HG02884 (cell line): ENCODE data around the gene SLCO3A1.
A peak's percentile ranks its signal among the peaks of the same experiment; 100 is the strongest.

Experiments used
- ATAC-seq: cut with Tn5 transposase; IDR thresholded peaks from one replicate; pipeline ENCODE4 v1.9.1; 2021; ENCODE audit warnings: mild to moderate bottlenecking, moderate library complexity; ENCODE audit not compliant: unreplicated experiment

Gene SLCO3A1

DNA sequence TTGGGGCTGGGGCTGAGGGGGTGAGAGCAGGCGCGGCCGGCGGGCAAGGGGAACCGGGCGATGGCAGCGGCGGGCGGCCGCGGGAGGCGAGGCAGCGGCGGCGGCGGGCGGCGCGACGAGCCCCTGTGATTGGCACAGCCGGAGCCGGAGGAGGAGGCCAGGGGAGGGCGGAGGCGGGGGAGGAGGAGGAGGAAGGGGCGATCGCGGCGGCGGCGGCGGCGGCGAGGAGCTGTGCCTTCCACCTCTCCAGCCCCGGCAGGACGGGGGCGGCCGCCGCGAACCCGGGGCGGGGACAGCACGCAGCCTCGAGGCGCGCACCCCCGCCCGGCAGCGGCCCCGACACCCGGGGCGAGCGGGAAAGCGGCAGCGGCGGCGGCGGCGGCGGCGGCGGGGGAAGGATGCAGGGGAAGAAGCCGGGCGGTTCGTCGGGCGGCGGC is at the start of gene SLCO3A1:
Gene SLCO3A1, plus strand, starts transcription at position 198 of the 437 bp plus-strand sequence.
- ATAC-seq: peak; percentile 8

DNA sequence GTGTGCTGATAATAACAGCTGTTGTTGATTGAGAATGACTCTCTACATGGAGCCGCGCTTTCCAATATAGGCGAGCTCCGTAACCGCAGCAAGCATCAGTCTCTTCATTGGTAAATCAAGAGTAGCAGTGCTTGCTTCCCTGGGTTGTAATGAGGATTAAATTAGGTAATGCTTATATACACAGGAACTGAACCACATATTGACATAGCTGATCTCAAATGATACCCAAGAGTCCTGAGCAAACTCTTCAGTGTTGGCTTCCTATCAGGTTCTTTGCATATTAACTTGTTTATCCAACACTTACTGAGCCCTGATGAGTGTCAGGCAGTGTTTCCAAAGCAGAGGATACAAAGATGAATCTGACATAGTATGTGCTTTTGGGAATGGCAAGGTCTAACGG is 46.4 kb upstream of the SLCO3A1 start:
- no peak for ATAC-seq

DNA sequence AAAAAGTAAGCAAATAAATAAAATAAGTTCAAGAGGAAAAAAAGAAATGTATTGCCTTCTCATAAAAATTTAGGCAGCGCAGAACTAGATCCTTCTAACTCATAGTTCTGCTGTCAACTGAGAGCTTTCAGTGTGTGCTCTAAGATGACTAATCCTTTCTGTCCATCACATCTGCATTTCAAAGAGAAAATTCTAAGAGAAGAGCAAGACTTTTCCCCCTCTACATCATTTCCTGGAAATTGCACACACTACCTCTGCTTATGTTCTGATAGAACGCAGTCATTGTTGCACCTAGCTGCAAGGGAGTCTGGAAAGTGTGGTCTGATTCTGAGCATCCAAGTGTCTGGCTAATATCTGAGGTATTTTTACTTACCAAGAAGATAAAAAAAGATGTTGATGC is 39.6 kb upstream of the SLCO3A1 start:
- no peak for ATAC-seq

DNA sequence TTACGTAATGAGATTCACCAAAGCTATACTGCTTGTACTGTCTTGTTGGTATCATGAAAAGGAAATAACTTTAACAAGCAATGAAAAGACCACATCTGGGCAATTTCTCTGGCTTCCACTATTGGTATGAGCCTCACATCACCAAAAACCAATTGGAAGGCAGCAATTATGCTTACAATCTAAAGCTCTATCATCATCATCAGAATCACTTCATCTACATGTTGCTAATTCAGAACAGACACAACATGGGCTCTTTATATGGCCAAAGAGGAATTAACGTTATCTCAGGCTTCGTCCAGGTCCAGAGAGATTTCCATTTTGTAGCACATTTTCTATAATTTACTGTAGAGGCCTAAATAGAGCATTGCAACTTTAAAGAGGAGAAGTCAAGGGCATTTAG is 36.6 kb upstream of the SLCO3A1 start:
- ATAC-seq: no peak

DNA sequence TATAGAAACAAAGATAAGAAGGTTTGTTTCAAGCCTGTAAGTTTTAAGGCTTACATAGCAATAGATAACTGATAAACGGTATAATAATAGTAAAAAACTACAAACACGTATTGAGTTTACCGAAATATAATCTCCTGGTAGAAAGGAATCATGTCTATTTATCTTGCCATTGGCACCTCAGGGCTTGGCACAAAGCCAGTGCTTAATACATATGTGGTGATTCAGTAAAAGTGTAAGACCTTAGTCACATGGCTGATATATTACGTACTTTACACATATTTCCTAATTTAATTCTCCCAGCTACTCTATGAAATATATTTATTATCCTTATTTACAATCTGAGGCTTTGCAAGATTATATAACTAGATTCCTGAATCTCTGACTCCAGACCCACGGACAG is 32.0 kb upstream of the SLCO3A1 start:
- ATAC-seq: no peak

DNA sequence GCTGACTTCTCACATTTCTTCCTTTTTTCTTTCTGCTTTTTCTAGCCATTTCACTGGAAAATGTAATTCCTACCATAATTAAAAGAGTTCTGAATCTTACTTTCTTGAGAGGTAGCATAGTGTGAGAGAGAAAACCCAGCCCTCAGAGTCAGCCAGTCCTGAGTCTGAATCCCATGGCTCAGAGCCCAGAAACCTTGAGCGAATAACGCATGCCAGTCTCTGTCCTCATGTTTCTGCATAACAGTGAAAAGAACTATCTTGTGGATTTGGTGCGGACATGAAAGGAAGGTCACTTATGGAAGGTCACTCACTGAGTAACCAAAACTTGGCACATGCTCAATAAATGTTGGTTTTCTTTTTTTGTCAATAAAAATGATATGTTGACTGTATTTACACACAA is 29.3 kb upstream of the SLCO3A1 start:
- no peak for ATAC-seq

DNA sequence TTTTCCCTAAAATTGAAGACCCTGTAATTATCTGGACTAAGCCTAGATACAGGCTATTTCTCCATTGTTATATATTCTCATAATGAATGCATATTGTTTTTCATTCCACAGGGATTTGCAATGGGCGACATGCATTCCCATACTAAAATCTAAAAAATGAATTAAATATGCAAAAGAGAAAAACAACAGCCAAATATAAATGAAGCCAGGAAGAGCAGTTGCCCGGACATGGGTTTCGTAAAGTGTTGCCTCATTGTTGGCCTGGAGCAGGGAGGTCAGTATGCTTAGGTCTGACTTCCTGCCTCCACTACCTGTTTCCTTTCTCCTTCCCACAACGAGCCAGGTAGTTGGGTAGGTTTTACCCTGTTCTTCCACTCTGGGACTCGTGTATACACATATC is 27.1 kb upstream of the SLCO3A1 start:
- ATAC-seq: no peak

DNA sequence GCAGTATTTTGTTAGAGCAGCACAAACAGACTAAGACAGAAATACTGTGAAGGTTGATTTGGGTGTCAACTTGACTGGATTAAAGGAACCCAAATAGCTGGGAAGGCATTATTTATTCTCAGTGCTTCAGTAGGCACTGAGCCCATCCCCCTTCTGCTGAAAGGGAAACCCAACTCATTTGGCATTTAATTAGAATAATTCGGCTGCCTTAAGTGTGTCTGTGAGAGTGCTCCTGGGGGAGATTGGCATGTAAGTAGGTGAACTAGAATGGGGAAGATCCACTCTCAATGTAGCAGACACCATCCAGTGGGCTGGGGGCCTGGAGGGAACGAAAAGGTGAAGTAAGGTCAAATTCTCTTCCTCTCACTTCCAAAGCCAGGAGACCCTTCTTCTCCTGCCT is 20.5 kb upstream of the SLCO3A1 start:
- ATAC-seq: no peak

DNA sequence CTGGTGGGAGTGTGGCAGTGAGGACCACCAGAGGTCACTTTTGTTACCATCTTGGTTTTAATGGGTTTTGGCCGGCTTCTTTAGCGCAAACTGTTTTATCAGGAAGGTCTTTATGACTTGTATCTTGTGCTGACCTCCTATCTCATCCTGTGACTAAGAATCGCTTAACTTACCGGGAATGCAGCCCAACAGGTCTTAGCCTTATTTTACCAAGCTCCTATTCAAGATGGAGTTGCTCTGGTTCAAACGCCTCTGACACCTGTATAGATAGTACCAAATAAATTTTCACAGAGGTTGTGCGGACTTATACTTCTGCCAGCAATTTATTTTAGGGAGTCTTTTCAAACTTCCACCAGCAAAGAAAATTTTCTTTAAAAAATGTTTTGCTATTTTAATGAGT is 13.6 kb upstream of the SLCO3A1 start:
- no peak for ATAC-seq

DNA sequence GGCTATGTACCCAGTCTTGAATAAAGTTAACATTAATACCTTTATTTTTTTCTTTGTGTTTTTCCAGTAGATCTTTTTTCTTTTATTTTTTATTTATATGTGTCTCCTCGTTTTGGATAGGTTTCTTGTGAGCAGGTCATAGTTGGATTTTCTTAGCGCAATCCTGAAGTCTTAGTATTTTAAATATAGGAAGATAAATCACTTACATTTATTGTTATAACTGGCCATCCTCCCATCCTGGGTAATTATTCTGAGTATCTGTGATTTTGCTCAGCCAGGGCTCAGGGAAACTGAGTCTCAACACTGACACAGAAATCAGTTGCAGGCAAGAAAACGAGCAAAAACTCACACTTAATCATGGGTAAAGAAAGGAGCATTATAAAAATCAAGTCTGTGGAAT is 11.6 kb upstream of the SLCO3A1 start:
- ATAC-seq: no peak

DNA sequence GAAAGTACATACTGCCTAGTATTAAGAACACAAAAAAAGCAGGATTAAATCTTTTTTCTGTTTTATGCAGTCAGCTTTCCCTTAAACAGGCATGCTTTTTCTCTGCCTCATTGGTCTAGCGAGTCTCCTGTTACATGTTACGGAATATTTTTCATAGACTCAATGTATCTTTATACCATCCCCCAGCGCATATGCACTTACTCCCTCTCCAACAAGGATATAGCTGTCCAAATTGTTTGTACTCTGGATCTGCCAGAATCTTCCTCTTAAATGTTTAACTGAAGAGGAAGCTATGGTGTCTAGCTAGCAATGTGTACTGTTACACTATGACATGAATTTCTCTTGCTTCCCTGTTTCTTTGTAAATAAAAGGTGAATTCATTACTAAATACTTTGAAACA is 9.2 kb upstream of the SLCO3A1 start:
- no peak for ATAC-seq

DNA sequence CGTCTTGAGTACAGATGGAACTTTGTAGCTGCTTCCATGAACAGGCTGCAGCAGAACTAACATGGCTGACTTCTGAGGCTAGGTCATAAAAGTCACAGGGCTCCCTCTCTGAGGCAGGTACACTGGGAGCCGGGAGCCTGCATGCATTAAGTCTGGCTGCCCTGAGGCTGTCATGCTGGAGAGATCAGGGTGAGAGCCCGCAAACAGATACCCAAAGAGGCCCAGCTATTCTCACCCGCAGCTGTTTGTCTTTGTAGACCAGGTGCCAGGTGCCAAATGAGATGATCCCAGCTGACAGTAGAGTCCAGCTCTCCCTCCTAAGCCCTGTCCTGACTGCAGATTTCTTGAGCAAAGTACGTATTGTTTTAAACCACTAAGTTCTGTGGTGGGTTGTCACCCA is 8.6 kb upstream of the SLCO3A1 start:
- ATAC-seq: no peak

DNA sequence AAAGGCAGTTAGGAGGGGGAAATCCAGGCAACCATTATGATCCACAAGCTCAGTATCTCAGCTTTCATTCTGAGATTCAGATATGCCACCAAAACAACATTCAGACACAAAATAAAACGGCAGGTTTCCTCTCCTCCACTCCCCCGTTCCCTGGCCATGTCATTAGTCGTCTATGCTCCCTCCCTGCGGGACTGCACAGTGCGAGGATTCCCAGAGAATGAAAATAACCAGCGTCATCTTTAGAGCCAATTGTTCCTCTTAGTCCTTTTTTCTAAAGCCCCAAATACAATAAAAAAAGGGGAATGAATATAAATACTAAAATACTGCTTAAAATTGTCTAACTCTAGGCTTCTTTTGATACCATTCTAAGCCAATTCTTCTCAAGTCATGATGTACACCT is 7.8 kb upstream of the SLCO3A1 start:
- no peak for ATAC-seq

DNA sequence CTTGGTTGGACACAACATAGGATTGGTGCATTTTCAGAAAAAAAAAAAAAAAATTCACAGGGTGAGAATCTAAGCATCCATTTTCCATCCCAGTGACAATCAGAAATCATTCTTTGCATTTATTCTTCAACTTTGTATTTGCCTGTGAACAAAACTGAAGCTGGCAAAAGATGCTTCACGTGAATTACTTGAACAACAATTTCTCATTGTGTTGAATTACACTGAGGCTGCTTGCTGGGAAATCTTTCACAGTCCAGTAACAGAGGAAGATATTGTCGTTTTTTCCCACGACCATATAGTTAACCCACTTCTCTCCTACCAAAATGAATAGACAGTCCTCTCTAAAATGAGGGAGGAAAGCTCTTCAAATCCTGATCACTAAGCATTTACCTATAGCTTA is 4.3 kb upstream of the SLCO3A1 start:
- no peak for ATAC-seq

DNA sequence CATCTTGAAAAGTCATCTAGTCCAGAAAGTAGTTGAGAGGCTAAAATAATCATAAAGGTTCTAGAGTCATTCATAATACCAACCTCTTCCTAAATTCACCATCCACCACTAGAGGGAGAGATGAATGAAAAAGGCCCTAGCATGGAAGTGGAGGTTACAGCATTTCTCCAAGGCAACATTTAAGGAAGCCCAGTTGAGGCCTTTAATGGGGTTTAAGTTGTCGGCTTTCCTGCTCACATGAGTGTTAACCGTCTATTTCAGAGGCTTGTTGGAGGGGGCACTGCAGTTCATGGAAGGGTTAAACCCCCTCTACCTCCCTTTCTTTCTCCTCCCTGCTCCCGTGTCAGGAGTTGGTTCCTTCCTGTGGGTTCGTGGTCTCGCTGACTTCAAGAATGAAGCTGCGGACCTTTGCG is 3.8 kb upstream of the SLCO3A1 start:
- ATAC-seq: no peak

DNA sequence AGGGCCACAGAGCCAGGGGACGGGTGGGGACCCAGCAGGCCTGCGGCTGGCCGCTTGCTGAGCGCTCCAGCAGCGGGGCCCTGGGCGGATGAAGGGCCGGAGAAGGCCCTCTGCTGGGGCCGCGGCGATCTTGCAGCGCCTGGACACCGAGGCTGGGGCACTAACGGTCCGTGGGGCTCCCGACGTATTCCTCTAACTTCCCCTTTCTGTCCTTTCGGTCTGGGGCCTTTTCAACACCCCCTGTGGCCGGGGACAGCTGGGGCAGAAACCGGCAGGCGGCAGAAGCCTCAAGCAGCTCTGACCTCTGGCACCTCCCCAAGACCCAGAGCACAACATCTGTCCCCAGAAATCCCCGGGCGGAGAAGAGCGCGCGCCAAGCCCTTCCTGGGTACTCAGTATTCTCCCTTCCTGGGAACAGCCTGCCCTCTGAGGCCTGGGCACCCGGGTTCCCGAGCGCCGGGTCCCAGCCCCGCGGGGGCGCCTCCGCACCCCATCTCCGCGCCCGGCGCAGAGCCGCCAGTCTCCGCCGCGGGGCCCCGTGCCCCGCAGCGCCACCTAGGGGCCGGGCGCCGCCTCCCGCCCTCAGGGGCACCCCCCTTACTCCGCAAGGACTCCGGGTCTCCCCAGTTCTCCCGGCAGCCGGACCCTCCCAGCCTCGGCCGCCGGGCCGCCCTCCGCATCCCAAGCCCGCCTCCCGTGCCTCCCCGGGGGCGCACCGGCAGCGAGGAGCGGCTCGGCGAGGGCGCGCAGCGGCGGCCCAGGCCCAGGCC is 582 bp upstream of the SLCO3A1 start:
- ATAC-seq: peak; percentile 44

DNA sequence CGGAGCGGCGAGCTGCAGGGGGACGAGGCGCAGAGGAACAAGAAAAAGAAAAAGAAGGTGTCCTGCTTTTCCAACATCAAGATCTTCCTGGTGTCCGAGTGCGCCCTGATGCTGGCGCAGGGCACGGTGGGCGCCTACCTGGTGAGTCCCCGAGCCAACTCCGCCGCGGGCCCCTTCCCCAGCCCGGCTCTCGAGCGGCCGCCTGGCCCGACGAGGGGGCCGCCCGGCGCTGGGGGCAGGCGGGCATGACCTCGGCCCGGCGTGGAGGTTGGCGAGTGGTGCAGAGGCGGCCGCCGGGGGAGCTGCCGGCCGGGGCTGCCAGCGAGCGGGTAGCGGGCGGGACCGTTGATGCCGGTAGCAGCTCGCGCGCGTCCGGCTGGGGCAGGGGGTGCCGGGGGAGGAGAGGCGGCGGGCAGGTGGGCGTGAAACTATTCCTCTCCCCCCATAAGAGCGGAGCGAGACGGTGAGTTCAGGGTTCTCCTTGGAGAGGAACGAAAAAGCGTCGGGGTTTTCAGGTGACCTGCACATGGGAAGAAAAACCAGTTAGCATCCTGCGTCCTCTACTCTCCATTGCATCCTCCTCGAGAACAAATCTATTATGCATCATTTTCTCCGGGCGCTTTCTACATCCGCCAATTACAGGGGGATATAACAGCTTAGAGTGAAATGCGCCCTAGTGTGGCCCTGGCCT is 585 bp downstream of the SLCO3A1 start:
- ATAC-seq: no peak

DNA sequence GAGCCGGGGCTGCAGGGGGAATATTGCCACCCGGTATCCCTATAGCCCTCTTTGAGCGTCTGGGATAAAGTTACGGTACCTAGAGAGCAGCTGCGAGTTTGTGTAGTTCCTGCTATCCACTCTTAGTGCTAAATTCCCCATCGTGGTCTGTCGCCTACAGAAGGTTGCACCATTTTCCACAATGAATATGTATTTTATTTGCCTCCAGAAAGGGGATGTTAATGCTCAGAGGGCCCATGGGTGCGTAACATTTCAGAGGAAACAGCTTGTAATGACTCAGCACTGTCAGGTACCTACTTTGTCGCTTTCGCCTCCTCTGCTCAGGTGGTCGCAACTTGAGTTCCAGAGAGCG is 1.1 kb downstream of the SLCO3A1 start:
- ATAC-seq: no peak

DNA sequence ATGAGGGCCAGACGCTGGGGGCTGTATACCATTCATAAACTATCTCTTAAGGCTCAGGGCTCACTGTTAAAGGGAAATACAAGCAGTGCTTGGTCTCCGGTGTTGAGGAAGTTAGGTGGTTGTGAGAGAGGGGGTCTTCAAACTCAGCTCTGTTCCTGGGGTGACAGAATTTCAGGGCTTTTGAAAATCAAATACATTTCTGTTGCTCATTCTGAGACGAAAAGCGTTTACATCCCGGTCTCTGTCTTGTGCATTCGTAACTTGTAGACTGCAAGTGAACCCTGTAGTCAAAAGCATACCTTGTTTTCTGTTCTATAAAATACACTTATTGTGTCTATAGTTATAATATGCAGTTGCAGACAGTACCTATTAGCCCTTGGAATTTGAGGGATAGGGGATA is 1.7 kb downstream of the SLCO3A1 start:
- no peak for ATAC-seq

DNA sequence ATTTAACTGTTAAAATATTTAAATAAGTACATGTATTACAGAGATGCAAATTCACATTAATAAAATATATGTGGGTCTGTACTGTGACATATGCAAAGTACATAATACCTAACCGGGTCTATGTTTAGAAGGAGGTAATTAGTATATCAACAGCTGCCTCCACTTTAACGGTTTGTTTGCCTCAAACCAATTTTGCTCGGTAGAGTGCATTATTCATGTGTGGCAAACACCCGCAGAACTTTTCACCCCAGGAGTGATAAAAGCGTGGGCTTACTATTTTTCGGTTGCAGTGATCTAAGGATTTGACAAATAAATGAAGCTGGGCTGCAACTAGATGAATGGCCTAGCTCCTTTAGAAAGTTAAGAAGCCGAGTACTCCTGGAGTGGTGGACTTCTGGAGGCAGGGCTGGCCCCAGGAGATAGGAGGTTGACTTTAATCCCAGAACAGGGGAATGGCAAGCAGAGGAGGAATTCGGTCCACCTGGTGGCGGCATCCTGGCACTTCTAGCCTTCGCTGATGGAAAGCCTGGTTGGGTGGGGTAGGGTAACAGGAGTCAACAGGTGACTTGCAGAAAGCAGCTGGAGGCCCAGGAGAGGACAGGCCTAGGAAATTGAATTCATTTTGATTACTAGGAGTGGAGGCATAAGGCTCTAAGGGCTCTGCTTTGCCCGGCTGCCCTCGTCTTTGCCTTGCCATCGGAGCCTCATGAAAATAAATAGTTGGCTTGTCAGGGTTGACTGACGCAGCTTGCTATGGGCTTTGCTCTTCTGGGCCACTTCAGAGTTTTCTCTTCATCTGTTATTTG is 2.4 kb downstream of the SLCO3A1 start:
- peak; percentile 26 for ATAC-seq

DNA sequence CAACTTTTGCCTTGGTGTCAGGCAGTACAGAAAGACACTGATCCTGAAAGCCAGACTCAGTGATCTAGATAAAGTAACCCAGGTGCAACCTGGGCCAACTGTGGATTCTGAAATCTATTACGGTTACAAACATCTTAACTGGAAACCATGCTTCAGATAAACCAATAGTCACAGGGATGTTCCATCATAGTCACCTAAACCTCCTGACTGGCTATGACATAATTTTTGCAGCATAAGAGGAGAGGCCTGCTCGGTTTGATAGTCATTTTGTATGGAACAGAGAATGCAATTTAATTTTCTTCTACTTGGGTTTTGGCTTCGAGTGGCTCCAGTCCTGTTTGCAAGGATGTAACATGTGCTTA is 3.7 kb downstream of the SLCO3A1 start:
- ATAC-seq: no peak

DNA sequence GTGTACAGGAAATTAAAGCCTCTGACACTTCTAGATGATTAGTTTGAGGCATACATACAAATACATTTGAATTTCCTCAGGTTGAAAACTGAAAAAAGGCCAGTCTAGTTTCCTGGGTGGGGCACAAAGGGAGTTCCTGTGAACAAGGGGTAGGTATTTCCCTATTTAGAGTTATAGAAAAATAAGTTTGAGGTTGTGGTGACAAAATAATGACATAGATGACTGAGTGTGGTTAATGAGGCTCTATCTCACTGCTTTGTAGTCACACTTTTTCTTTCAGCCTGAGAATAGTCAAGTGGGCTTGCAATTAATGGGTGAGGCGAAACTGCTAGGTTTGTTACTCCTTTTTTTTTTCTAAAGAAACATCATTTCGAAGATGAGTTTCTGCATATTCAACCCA is 4.3 kb downstream of the SLCO3A1 start:
- peak; percentile 46 for ATAC-seq
